ENCODE measurements around the gene CELF4.

DNA sequence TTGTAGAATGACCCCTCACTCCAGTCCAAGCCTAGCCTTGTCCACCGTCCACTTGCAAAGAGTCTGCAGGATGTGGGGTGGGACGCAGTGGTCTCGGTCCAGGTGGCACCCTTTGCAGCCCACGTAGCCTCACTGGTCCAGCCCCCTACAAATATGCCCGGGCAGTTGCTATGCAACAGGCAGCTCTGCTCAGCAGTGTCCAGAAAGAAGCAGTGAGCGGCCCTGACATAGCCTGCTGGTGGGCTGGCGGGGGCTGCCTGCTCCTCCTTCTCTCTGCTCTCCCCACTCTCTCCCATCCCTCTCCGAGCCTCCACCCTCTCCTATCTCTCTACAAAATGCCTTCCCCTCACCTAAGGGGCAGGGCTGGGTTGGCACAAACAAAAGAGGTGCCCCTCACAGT is 233.4 kb downstream of the CELF4 start:
- TF ChIP-seq POLR2A (IDR thresholded peaks at IDR 0.05; ENCODE audit: low read depth, low read length): no peak
- TF ChIP-seq POLR2AphosphoS5 (IDR thresholded peaks at IDR 0.05; ENCODE audit: low read depth, low read length): no peak

All from GM12891 (cell line).